ENCODE data around the gene CTAGE6. TPM values are rescaled to one million over a fixed set of nuclear protein-coding genes. Genes with fewer than 3 reads are reported as not detected.
"Not testable (repeated sequence)": the region's sequence is repeated elsewhere in the genome, so short reads cannot be mapped to it uniquely, and the experiment has no call there.

The CTAGE6 gene, protein sequence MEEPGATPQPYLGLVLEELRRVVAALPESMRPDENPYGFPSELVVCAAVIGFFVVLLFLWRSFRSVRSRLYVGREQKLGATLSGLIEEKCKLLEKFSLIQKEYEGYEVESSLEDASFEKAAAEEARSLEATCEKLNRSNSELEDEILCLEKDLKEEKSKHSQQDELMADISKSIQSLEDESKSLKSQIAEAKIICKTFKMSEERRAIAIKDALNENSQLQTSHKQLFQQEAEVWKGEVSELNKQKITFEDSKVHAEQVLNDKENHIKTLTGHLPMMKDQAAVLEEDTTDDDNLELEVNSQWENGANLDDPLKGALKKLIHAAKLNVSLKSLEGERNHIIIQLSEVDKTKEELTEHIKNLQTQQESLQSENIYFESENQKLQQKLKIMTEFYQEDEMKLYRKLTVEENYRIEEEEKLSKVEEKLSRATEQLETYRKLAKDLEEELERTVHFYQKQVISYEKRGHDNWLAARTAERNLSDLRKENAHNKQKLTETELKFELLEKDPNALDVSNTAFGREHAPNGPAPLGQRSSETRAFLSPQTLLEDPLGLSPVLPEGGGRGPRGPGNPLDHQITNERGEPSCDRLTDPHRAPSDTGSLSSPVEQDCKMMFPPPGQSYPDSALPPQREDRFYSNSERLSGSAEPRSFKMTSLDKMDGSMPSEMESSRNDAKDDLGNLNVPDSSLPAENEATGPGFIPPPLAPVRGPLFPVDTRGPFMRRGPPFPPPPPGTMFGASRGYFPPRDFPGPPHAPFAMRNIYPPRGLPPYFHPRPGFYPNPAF
- 0.32 and 0.43 TPM in 2 replicates for total RNA-seq

DNA sequence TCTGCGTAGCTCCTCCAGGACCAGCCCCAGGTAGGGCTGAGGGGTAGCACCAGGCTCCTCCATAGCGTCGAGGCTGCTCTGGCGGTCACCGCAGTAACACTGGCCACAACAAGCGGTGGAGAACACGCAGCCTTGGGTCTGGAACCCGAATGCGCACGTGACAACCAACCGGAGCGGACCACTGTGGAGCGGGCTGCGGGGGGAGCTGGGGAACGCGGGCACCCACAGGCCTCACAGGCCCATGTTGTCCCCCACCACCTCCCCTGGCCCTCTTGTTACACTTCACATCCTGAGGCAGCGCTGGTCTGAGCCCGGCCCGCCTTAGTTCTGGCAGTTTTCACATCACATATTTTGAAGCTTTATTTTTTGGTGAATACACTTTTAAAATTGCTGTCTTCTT lies at the start of gene CTAGE6:
Gene CTAGE6, minus strand, starts transcription at position 101 of the 400 bp plus-strand sequence. Its CDS starts 38 bp downstream, at position 63.
- not testable (repeated sequence) for DNase-seq (ENCODE audit: low read depth); H3K4me3 ChIP-seq (ENCODE audit: low read depth, low read length)

DNA sequence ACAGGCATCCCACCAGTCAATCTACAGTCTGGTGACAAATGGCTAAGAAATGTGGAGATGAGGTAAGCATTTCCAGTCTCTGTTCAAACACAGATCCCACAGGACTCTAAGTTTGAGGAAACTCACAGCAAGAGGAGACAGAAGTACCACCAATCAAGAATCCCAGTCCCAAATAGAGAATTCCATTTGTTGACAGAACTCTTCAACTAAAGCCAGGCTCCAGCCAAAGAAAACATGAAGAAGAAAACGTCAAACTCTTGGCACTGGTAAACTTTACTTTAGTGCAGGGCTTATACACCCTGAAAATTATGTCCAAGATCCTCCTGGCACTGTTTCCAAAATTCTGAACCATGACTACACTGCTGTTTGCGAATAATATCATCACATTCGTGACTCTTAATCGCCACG lies 49.2 kb upstream of the CTAGE6 start:
- H3K4me3 ChIP-seq (ENCODE audit: low read depth, low read length); DNase-seq (ENCODE audit: low read depth): not testable (repeated sequence)

DNA sequence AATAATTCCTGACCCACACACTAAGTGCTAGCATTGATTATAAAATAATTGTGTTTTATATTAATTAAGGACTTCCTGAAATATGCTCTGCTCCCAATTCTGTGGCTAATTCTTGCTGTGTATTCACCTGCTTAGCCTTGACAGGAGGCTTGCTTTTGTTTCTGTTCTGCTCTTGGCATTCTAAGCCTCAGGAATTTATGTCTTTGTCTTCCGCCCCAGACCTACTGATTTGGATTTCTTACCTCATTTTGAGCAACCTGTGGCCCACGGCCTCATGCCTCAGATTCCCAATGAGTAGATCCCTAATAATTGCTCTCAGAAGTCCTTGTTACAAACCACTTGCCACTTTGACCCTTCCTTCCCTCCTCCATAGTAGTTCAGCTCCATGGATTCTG lies 40.4 kb upstream of the CTAGE6 start:
- H3K4me3 ChIP-seq (ENCODE audit: low read depth, low read length); DNase-seq (ENCODE audit: low read depth): not testable (repeated sequence)

DNA sequence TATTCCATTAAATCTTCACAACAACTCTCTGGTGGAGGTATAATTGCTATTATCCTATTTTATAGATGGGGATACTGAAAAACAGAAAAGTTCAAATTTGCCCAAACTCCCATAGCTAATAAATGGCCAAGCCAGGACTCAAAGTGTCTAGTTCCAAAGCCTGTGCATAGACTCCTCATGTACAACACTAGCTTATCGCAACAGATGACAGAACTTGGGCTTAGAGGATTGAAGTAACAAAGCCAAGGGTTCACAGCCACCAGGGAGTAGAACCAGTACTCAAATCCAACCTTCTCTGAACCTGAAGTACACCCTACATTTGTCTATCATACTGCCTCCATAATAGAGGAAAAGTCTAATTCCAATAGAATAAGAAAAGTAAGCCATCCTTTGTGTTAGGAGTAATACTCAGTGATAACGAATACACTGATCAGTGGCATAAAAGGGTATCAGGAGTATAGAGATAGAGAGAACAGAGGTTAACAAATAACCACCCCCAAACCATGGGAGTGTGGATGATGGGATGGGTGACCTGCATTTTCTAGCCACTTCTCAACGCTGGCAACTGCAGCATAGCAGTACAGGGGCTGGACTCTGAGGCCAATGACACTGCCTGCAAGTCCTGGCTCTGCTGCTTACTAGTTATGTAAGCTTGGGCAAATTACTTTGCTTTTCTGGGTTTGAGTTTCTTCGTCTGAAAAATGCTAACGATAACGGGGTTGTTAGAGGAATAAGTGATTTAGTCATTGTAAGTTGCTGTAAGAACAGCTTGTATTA lies 39.8 kb upstream of the CTAGE6 start:
- H3K4me3 ChIP-seq (ENCODE audit: low read depth, low read length); DNase-seq (ENCODE audit: low read depth): not testable (repeated sequence)

DNA sequence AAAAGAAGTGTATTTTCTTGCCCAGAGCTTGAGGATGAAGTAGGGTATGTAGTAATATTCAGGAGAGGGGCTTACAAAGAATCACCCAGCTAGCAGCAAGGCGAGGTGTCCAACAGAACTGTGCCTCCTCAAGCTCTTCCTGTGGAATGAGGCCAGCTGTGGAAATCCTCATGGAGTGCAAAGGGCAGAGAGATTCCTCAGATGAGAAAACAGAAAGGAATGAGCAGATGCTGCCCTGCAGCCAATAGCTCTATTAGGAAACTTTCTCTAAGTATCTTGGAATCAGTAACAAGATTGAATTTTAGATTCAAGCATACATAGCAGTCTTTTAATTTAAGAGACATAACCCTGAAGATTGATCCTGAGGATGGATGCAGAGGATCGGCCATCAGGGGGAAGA lies 38.2 kb upstream of the CTAGE6 start:
- H3K4me3 ChIP-seq (ENCODE audit: low read depth, low read length); DNase-seq (ENCODE audit: low read depth): not testable (repeated sequence)

DNA sequence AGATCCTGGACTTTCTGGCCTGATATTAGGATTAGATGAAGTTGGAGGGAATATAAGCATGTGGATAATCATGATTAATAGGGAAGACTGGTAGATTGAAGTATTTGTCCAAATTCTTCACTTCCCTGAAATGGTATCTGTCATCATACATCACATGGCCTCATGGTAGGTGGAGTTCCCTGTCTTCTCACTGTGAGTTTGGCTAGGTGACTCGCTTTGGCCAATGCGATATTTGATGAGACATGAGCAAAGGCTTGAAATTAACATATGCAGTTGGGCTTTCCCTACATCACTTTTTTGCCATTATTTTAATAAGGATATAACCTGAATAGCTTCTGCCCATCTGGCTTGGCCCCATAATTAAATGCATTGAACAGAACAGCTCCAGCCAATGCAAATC lies 35.1 kb upstream of the CTAGE6 start:
- not testable (repeated sequence) for DNase-seq (ENCODE audit: low read depth)

DNA sequence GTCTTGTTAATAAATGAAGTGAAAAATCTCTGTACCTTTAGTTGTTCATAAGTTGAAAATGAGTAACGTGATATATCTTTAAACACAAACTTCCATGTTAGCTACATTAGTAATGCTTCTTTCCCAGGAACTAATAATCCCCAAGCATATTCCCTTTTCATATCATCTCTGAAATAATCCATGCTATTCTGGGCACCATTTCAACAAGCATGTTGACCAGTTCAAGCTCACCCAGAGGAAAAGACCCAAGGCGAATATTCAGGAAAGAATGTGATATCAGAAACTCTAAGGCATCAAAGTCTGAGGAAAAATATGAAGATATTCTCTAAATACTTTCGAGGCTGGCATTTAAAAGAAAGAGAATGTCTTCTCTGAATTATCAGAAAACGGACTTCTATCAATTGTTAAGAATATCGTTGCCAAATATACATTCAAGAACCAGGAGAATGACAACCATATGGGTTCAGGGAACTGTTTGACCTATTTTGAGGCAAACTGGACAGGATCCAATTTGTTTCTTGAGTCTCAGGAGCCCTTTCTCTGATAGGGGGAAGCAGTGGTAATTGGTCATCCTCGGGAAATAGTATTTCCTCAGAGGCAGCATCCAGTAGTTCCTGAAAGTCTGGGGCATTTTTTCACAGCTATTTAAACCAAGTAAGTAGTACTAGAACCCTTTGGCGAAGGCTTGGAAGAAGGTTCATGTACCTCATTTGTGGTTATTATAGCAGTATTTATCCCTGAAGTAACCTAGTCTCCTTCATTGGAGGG lies 28.1 kb upstream of the CTAGE6 start:
- DNase-seq (ENCODE audit: low read depth), result not testable (repeated sequence)

More for the DNA sequence above, 35.1 kb upstream of the CTAGE6 start:
- H3K4me3 ChIP-seq (ENCODE audit: low read depth, low read length), result not testable (repeated sequence)

DNA sequence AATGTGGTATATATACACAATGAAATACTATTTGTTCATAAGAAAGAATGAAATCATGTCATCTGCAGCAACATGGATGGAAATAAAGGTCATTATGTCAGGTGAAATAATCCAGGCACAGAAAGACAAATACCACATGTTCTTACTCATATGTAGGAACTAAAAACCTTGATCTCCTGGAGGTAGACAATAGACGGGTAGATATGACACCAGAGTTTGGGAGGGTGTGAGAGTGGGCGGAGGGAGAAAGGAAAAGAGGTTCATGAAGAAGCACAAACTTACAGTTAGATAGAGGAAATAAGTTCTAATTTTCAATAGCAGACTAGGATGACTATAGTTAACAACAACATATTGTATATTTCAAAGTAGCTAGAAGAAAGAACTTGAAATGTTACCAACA lies 22.1 kb upstream of the CTAGE6 start:
- DNase-seq (ENCODE audit: low read depth), result not testable (repeated sequence)

More for the DNA sequence above, 28.1 kb upstream of the CTAGE6 start:
- H3K4me3 ChIP-seq (ENCODE audit: low read depth, low read length), result not testable (repeated sequence)

DNA sequence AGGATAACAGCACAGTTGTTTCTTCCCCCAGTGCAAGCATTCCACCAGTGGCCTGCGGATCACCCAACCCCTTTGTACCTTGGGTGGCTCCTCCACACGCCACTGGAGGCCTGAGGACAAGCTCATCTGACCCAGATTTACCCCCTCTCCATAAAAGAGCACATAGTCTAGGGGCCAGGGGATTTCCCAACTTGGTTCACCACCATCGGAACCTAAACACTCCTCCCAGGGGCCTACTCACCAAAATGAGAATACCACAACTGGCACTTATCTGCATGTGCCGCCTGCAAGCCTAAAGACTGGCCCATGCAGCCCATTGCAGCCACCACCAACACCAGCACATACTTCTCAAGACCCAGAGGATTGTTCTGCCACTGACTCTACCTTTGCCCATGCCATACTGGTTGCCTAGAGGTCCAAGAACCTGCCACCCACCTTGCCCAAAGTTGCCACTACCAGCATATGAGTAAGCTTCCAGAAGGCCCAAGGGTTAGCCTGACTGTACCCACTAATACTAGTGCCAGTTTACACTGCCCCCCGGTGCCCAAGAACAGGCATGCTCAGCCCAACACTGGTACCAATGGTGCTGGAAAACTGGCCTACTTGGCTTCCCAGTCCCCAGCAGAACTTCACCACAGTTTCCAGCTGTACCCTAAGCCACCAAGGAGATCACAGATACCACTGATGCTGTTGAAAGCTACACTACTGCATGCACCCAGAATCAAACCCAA lies 15.4 kb upstream of the CTAGE6 start:
- H3K4me3 ChIP-seq (ENCODE audit: low read depth, low read length); DNase-seq (ENCODE audit: low read depth): not testable (repeated sequence)

More for the DNA sequence above, 22.1 kb upstream of the CTAGE6 start:
- H3K4me3 ChIP-seq (ENCODE audit: low read depth, low read length), result not testable (repeated sequence)

DNA sequence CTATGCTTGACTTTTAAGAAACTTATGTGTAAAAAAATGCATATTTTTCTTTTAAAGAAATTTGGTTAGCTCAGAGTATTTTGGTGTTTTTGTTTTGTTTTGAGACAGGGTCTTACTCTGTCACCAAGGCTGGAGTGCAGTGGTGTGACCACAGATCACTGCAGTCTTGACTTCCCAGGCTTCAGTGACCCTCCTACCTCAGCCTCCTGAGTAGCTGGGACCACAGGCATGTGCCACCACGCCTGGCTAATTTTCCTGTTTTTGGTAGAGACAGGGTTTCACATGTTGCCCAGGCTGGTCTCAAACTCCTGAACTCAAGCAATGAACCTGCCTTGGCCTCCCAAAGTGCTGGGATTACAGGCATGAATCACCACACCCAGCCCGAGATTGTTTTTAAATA lies 10.0 kb upstream of the CTAGE6 start:
- not testable (repeated sequence) for H3K4me3 ChIP-seq (ENCODE audit: low read depth, low read length); DNase-seq (ENCODE audit: low read depth)

DNA sequence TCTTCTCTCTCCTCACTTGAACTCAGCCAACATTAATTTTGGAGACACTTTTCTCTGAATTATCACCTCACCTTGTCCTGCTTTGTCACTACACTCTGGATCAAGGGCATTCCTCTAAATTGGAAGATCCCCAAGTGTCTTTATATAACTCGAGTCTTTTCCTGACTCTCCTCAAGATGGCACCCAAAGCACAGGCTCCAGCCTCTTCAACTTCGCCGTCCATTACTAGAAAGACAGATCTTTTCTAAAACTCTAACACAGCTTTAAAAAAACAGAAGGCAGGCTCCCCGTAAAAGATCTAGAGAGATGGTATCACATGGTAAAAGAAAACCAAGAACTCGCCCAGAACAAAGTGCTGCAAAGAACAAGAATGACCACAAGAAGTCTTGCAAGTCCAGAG lies 8.2 kb upstream of the CTAGE6 start:
- DNase-seq (ENCODE audit: low read depth); H3K4me3 ChIP-seq (ENCODE audit: low read depth, low read length): not testable (repeated sequence)

DNA sequence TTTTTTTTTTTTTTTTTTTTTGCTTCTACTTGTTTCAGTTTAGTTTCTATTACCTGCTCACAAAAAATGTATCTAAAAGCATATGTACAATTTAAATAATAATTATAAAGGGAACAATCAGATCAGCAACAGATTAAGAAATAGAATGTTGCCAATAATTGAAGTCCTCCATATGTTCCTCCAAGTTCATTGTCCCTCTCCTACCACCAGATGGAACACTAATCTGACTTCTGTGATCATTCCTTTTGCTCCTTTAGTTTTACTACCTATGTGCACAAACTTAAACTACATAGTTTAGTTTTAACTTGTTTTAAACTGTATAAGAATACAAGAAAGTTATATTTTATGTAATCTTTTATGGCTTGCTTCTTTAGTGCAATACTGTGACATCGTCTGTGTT lies 5.6 kb upstream of the CTAGE6 start:
- not testable (repeated sequence) for H3K4me3 ChIP-seq (ENCODE audit: low read depth, low read length); DNase-seq (ENCODE audit: low read depth)

DNA sequence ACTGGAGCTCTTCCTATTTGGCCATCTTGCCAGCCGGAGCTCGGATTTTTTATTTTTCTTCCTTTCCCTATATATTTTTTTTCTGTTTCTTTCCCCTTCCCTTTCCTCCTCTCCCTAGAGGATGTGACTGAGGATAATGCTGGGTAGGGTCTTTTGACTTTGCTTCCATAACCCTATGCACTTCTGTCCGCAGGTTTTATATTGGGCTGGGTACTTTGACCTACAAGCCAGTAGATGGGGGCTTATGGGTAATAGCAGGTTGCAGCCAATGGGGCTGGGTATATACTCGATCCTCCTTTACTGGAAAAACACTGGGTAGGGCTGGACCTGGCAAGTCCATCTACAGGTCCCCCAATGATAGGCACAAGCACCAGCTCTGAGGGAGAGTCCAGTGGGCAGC lies 12.2 kb downstream of the CTAGE6 start:
- H3K4me3 ChIP-seq (ENCODE audit: low read depth, low read length); DNase-seq (ENCODE audit: low read depth): not testable (repeated sequence)
